DMS153 treated with DMSO at 0.1 percent for 48 hours (cell line): ENCODE data around the gene FBXO7.

Experiments
- DNase-seq: peaks from one replicate; lab custom pipeline; 2025; ENCODE audit not compliant: unreplicated experiment; lab: John Stamatoyannopoulos, UW

Gene FBXO7

DNA sequence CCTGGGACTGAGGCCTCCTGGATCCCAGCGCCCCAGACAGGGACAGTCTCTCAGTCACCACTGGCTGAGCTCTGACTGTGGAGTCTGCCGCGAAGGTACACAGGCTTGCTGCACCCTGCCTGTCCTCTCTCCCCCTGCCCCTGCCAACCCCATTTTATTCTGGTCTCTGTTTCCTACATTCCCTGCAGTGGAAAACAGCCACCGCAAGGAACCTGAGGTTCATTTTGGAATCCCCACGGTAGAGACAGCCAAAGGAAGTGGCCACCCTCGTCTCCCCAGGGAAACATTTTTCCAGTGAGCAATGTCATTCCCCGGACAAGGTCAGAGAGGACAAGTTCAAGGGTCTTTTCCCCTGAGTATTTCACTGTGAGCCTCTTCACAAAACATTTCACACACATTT, 56.6 kb downstream of the FBXO7 start:
- DNase-seq = no peak

- DNase-seq = peak; percentile 57
Measured at GRCh38 chr22:32531931-32532819, 57.6 kb downstream of the FBXO7 start.

- no peak for DNase-seq
Measured at GRCh38 chr22:32532820-32533128, 58.2 kb downstream of the FBXO7 start.

DNA sequence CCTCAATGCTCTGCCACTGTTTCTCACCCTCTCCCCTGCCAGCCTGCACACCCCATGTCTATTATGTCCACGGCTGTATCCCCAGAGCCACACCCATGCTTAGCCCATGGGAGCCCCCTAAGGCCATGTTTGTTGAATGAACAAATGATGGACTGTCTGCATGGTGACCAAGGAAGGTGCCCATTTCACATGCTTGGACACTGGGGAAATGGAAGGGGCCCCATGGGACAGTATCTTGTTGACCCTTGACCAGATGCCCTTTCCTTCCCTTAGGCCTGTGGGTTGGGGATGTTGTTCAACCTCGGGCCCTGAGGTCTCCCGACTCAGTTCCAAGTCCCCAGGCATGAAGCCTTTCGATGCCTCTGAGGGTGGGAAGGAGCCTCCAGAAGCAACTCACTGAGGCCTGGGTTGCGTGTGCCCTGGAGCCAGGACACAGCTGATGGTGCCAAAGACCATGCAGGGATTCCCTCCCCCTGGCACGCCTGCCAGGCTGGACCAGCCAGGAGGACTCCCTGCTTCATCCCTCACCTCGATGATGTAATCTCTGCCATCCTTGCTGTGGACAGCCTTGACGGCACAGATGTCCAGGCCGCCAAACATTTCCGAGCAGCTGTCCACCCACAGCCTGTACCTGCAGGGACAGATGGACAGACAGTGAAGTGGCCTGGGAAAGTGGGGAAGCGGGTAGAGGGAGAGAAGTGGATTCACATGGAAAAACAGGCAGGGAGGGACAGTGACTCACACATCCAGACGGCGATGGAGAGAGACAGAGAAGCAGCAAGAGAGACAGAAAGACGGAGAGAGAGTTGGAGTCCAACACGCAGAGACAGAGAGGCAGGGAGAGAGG, 58.9 kb downstream of the FBXO7 start:
- DNase-seq = no peak

GRCh38 chr22:32534252-32535235, 59.9 kb downstream of the FBXO7 start:
- no peak for DNase-seq

- no peak for DNase-seq
Measured at GRCh38 chr22:32535531-32536190, 61.0 kb downstream of the FBXO7 start.

DNA sequence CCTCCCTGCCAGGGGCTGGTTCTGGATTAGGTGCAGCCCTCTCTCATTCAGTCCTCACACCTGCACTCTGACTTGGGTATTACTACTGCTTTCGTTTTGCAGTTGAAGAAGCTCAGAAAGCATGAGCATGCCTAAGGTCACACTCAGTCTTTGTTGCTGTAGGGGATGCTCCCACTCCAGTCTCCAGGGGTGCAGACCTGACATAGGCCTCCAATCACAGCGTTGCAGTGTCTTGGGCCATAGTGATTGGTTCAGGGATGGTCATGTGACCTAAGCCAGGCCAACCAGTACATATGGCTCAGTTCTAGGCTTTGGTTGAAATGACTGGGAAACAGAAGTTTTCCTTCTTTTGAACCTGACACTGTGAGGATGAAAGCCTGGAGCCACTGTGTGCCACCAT, 61.7 kb downstream of the FBXO7 start:
- DNase-seq = no peak

GRCh38 chr22:32538521-32538920, 63.9 kb downstream of the FBXO7 start:
- DNase-seq = no peak

GRCh38 chr22:32539631-32540421, 65.2 kb downstream of the FBXO7 start:
- no peak for DNase-seq

DNA sequence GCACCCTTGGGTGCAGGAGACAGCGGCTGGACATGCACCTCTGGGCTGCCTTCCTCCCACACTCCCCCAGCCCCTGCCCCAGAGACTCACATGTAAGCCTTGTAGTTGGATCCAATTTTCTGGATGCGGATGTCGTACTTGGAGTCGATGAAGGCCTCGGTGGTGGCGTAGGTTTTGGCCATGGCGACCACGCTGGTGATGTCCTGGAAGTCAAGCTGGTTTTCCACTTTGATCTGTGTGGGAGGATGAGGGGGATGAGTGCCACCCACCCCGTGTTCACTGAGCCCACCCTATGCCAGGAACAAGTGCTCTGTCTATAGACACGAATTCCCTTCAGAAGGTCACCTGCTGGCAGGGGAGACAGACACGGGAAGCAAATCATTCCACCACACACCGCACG, 66.9 kb downstream of the FBXO7 start:
- DNase-seq = no peak

DNA sequence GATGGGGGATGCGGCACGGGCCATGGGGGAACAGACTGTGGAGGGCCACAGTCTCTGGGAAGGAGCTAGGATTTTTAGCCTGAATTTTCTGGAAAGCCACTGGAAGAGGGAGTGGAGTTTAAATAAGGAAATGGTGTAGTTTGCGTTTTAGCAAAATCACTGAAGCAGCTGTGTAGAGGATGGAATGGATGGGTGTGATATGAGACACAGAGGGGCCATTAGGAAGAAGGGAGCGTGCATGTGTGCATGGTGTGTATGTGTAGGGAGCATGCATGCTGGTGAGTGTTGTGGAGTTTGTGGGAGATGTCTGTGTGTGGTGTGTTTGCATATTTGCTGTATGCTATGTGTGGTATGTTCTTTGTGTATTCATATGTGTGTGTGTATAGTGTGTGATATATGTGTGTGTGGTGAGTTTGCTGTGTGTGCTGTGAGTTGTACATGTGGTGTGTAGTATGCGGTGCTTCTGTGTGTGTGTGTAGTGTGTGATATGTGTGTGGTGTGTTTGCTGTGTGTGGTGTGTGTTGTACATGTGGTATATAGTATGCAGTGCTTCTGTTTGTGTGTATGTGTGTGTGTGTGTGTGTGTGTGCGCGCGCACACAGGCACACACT, 67.6 kb downstream of the FBXO7 start:
- DNase-seq = no peak

GRCh38 chr22:32542677-32543357, 68.2 kb downstream of the FBXO7 start:
- DNase-seq = no peak

GRCh38 chr22:32544953-32545558, 70.4 kb downstream of the FBXO7 start:
- no peak for DNase-seq

- DNase-seq = no peak
Measured at GRCh38 chr22:32545801-32546200, 71.2 kb downstream of the FBXO7 start.

GRCh38 chr22:32546496-32546895, 71.9 kb downstream of the FBXO7 start:
- no peak for DNase-seq

GRCh38 chr22:32546935-32547334, 72.3 kb downstream of the FBXO7 start:
- no peak for DNase-seq

DNA sequence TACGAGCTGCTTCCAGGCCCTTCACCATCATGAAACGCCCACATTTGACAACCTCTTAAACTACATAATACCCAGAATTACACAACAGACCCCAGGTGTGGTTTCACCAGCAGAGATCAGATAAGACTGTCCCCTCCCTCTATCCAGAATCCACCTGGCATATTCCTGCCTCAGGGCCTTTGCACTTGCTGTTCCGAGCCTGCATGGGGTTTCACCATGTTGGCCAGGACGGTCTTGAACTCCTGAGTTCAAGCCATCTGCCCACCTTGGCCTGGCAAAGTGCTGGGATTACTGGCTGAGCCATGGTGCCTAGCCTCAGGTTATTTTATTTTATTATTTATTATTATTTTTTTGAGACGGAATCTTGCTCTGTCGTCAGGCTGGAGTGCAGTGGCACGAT, 73.4 kb downstream of the FBXO7 start:
- DNase-seq = no peak
